HG03103 (cell line): ENCODE results near the gene TPD52L2.
"Not testable (repeated sequence)": the region's sequence is repeated elsewhere in the genome, so short reads cannot be mapped to it uniquely, and the experiment has no call there.

Source experiments
- ATAC-seq: cut with Tn5 transposase; IDR thresholded peaks from one replicate; pipeline ENCODE4 v1.9.1; 2021; ENCODE audit warnings: low read depth; ENCODE audit not compliant: unreplicated experiment

The TPD52L2 gene

DNA sequence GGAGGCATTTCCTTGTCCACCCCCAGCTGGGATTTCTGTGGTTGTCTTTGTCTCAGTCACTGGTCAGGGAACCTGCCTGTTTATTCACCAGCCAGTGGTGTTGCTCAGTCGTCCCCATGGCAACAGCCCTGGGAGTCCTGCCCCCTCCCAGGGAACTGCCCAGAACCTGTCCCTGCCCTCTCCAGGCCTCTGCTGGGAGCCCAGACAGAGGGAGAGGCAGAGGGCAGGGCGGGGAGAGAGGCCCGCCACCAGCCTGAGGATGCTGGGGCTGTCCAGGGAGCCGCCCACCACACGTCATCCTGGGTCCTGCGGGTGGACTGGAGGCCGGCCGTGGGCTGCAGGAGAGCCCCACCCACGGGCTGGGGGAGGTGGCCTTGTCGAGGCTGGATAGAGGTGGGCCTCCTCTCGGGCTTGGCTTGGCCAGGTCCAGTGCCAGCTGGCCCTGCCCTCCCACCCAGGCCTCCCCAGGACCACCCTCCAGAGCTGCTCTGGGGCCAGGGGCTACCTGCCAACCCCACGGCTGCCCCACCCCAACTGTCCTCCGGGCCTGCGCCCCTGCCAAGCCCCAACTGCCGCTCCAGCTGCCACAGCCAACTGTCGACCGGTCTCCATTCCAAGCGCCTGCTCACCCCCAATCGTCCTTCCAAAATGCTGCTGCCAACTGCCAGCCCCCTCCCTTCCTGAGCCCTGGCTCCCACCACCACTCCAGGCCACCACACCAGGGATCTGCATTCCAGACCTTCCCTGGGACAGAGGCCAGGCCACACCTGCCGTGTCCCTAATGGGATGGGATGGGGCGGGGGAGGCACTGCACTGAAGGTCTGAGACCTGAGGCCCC, 29.8 kb upstream of the TPD52L2 start:
- no peak for ATAC-seq

DNA sequence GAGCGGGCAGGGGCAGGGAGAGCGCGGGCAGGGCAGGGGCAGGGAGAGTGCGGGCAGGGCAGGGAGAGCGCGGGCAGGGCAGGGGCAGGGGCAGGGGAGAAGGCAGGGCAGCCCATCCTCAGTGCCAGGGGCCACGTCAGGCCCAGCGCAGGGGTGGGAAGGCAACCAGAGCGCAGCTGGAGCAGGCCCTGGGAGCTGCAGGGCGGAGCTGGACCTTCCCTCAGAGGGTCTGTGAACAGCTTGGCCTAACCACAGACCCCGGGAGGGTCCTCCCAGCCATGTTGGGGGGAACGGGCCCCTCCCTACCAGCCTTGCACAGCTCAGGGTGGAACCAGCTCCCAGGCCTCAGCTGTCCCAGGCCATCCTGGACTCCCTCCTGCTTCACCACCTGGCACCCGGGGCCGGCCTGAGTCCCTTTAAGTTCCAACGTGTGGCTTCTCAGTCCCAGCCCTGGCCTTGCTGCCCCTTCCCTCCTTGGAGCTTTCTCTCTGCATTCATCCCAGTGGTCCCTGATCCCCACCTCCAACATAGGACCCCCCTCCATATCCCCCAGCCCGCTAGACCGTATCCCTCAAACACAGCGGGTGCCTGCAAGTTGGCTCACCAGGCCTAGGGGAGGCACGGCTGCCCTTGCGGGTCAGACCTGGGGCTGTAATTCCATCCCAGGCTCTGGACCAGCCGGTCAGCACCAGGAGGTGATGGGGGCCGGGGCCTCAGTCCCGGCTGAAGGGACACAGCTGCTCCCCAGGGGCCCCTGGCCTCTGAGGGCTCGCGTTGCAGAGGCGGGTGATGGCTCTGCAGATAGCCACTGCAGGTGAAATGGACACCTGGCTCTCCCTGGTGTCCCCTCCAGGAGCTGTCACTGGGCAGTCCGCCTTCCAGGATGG, 28.4 kb upstream of the TPD52L2 start:
- no peak for ATAC-seq

DNA sequence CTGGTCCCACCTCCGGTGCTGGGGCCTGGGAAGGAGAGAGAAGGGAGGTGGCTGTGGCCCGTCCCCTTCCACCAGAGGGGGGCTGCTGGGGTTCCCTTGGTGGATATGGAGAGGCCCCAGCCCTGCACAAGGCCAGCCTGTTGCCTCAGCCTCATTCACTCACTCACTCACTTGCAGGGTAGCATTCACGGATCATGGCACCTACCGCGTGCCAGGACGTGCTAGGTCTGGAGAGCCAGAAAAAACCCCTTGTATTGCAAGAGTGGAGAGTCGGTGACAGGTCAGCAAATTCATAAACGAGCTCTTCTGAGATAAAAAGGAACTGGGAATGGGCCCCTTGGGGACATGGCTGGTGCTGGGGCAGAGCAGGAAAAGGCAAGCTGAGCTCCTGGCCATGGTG, 27.6 kb upstream of the TPD52L2 start:
- no peak for ATAC-seq

DNA sequence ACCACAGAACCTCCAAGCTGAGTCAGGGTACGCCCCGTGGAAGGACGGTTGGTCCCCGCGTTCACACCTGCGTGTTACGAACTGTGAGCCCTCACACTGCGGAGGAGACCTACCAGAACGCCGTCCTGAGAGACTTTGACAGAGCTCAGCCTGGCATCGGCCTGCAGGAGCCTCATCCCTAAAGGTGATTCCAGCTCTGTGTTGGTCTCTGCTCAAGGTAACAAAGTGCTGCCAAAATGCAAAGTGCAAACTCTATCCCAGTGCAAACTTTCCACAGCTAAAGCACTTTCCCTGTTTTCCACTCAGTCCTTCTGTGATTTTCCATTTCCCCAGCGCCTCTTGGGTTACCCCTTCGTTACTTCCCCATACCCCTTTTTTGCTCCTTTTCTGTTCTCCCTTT, 25.4 kb upstream of the TPD52L2 start:
- no peak for ATAC-seq

DNA sequence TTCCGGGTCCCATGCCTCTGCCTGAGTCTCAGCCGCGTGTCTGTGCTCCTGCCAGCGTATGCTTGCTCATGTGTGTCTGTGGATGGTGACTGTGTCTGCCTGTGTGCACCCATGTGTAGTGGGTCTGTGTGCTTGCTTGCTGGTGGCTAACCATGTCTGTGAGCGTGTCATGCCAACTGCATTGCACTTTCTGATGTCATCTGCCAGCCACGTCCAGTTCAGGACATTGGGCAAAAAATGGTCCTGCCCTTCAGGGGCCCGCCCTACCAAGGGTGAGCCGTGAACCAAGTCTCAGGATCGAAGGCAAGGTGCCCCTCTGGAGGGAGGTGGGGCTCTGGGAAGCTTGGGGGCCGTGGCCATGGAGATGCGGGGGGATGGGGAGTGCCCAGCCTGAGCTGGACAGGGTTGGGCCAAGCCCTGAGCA, 24.7 kb upstream of the TPD52L2 start:
- no peak for ATAC-seq

DNA sequence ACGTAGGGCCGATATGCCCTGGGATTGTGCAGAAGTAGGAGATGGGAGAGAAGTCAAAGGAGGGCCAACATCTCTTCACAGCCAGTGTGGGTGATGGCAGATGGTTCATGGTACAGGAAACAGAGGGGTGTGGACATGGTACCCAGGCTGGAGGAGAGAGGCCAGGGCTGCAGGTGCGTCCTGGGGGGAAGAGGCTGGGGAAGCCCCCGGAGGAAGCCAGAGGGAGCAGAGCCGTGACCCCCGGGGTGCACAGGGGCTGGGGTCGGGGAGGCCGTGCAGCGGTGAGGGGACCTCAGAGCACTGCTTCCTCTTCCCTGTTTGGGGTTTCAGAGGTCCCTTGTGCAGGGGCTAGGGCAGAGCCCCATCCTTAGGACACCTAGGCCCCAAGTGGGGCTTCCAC, 22.8 kb upstream of the TPD52L2 start:
- no peak for ATAC-seq

DNA sequence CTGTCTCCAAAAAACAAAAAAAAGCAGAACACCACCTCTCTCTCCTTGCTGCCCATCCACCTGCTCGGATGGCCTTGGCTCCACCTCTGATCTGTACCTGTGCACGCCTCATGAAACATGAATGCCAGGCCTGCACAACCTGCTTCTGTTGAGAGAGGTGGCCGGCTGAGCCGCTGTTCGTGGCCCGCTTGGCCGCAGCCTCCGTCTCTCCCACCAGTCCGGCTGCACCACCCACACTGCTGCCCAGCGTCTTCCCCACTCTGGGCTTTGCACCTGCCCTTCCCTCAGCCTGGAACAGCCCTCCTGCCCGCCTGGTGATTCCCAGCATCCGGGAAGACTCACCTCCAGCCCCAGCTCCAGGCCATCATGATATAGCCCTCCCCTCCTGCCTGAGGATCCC, 21.8 kb upstream of the TPD52L2 start:
- ATAC-seq = no peak

DNA sequence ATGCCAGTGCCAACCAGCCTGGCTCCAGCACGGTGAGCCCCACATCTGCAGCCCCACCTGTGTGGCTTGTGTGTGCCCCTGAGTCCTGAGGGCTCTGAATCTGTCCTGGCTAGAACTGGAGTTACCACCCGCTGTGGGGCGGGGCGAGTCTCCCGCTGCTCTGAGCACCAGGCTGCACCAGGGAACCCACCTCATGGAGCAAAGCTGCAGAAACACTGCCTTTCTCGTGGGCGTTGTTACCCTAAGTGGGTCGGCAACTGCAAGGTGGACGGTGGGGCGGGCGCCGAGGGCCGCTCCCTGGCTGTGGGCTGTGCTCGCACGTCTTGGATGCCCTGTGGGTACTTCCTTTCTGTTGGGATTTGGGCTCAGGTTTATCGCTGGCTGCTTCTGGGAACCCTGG, 21.3 kb upstream of the TPD52L2 start:
- no peak for ATAC-seq

DNA sequence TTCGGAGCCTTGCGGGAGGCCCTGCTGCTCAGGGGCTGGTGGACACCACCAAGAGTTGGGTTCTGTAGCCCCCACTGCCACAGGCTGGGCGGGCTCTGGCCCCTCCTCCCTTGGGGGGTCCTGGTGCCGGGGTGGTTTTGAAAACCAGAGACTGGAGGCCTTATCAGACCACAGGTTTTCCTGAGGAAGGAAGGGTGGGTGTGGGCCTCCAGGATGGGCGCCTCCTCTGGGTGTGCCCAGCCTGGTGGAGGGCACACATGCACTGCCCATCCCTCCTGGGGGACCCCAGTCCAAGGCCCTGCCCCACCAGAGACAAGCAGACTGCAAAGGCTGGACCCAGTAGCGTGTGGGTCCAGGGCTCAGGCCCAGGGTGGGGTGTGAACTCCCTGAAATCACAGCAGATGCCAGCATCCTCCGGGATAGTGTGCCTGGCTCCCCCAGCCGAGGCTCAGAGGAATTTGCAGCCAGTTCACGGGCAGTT, 20.5 kb upstream of the TPD52L2 start:
- no peak for ATAC-seq

DNA sequence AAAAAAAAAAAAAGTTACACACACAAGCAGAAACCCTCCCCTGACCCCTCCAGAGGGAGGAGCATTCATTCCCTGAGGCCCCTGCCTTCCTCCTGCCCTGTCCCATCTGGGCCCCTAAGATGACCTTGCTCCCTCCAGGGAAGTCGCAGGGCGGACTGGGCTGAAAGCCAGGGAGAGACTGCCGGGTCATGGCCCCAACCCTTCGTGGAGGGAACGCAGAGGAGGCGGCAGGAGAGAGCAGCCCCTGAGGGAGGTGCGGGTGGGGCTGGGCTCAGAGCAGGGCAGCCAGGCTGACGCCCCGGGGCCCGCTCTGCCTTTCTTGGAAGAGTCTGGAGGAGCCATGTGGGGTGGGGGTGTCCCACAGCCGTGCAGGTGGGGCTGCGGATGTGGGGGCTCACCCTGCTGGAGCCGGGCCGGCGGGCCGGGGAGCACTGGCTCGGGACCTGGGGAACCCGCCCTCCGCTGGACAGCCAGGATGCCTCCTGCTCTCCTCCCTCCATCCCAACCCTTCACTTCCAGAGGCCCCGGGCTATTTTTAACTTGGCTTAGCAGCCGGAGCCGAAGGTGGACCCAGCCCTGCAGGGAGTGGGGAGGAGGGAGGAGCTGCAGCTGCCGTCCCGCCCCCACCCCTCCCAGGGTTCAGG, 18.8 kb upstream of the TPD52L2 start:
- no peak for ATAC-seq

DNA sequence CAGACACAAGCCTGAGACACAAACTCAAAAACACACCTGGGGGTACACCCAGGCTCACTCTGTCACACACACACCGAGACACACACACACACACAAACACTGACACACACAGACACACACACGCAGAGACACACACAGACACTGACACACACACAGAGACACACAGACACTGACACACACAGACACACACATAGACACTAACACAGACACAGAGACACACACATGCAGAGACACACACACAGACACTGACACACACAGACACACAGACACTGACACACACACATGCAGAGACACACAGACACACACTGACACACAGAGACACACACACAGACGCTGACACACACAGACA, 18.2 kb upstream of the TPD52L2 start:
- no peak for ATAC-seq

DNA sequence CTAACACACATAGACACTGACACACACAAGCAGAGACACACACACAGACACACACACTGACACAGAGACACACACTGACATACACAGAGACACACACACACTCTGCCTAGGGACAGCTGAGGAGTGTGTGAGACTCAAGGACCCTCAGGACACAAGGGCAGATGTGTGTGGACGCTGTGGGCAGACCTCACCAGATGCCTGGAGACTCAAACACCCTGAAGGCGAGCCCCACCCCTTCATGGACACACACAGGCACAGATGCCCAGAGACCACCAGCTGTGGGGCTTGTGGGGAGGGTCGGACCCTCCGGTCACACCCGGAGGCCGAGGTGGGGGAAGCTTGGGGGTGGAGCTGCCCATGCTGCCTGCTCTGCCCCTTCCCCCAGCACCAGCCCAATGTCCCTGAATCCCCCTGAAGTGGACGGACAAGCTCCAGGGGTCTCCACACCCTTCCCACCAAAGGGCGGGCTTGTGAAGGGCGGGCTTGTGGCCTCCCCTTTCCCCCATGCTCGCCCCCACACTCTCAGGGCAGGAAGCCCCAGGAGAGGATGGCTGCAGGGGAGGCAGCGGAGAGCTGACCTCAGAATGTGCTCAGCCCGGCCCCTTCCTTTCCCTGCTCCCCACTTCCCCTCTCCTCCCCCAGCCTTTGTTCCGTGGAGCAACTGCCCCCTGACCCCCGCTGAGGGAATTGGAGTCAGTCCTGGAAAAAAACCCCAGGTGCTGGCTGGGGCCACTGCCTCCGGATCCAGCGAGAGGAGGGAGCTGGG, 17.6 kb upstream of the TPD52L2 start:
- no peak for ATAC-seq

DNA sequence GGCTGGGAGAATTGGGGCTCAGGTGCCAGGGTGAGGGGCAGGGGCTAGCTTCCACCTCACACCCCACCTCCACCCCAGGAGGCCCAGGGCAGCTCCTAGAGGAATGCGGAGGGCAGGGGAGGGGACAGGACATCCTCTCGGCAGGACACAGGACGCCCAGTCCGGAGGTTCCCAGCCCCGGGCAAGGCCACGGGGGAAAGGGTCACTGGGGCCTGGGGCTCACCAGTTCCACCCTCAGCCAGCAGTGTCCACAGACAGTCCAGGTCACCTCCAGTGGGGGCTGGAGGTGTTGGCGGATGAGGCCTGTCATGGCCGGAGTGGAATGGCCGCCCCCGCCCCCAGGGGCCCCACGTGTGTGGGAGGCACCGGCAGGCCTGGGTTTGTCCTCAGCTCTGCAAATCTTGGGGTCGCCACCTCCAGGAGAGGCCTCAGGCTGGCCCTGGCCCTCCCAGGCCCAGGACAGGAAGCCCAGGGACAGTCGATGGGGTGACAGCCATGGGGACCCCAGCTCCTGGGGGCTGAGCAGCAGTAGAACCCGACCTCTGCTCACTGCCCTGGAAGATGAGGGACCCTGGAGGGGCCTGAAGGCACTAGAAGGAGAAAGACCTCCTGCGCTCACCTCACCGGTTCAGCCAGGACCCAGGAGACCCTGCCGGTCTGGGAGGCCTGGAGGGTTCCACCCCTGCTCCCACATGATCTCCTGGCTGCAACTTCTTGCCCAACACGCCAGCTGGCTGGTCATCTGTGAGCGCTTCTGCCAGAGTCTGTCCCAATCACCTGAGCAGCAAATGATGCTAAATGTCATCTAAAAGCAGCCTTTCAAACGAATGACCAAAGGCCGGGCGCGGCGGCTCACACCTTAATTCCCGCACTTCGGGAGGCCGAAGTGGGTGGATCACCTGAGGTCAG, 16.8 kb upstream of the TPD52L2 start:
- ATAC-seq = no peak

DNA sequence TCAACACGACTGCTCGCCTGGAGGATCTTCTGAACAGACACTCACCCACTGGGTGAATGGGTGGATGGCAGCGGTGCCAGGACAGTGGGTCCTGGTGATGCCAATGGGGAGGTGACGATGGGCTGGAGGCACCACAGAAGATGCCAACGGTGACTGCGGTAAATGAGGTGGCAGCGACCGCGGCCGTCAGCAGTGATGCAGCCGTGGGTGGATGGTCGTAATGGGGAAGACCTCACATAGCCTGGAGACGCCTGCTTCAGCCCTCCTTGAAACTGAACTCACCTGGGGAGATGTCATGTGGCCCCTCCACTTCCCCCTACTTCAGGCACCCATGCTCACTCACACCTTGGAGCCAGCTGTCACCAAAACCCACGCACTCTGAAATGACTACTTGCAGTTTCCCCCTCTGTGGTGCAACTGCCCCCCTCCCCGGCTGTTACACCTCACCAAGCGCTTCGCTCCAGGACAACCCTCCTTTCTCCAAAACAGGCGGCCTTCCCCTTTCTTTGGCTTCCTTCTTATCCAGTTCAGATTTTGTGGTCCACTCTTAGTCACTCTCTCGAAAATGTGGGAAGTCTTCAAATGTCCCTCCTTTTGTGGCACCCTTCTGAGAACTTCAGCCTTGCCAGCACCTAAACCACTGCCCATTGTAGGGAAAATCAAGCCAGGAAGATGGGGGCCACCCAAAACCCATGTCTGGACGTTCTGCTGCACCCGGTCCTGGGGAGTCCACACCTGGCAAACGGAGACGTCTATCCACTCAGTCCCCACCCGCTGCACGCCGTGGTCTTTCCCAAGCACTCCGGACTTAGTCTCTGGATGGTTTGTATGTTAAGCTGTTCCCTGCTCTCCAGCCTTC, 14.2 kb upstream of the TPD52L2 start:
- no peak for ATAC-seq

DNA sequence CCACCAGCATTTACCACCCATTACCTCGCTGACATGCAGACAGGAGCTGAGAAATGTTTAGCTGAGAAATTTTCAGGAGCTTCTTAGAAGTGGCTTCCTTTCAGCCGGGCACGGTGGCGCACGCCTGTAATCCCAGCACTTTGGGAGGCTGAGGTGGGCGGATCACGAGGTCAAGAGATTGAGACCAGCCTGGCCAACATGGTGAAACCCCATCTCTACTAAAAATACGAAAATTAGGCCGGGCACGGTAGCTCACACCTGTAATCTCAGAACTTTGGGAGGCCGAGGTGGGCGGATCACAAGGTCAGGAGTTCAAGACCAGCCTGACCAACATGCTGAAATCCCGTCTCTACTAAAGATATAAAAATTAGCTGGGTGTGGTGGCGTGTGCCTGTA, 13.5 kb upstream of the TPD52L2 start:
- ATAC-seq = not testable (repeated sequence)

DNA sequence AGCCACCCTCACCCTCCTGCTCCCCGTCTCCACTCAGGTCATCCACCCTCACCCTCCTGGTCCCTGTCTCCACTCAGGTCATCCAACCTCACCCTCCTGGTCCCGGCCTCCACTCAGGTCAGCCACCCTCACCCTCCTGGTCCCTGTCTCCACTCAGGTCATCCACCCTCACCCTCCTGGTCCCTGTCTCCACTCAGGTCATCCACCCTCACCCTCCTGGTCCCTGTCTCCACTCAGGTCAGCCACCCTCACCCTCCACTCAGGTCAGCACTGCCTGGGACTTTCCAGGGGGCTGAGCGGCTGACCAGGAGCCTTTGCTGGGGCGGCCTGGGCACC, 11.4 kb upstream of the TPD52L2 start:
- not testable (repeated sequence) for ATAC-seq

DNA sequence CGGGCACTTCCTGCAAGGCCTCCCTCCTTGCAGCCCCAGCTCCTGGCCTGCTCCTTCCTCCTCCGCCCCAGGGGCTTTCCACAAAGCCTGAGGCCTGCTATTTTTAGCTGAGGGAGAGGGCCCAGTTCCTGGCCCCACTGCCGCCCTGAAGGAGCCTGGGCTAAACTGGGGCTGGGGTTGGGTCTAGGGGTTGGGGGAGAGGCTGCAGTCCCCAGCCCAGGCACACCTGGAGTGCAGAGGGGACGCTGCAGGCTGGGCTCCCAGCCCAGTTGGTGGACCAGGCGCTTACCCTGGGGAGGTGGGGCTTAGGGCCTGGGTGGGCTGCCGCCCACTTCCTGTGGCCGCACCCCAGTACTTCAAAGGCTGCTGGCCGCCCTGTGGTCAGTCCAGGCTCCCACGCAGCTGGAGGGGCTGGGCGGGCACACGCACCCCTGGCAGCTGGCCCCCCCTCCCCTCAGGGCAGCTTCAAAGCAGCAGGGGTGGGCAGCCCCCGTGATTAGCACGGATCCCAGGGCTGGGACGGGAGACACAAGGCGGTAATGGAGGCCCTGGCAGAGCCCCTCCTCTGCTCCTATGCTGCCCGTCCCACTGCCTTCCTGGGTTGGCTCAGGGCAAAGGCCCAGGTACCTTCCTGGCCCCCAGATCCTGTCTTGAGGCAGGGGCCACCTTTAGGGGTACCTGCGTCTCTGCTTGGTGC, 10.9 kb upstream of the TPD52L2 start:
- ATAC-seq = no peak

DNA sequence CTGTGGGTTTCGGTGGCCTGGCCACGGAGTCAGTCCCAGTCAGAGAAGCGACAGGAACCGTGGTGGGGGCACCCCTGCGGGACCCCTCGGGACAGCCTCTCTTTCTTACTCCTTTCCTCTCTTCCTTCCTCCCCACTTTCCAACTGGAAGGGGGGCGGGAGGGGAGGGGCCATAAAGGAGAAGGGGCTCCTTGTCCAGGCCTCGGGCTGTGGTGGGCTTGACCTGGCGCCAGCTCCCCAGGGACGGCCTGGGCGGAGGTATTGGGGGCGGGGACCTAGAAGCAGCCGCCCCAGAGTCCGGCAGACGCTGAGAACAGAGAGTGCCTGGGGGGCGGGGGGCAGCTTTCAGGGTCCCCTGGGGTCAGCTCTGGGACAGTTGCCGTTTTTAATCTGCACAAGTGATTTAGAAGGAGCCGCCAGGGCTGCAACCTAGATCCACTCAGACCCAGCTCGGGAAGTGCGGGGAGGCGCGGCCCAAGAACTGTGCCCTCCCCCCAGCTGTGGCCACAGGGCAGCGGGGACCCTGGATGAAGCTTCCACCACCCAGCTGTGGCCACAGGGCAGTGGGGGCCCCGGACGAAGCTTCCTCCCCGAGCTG, 10.2 kb upstream of the TPD52L2 start:
- ATAC-seq = no peak
